ENCODE results near the gene PAK2. TPM values are rescaled to one million over a fixed set of nuclear protein-coding genes. Genes with fewer than 3 reads are reported as not detected.
A peak's percentile ranks its signal among the peaks of the same experiment; 100 is the strongest.
"Not testable (repeated sequence)": the region's sequence is repeated elsewhere in the genome, so short reads cannot be mapped to it uniquely, and the experiment has no call there.

Gene PAK2
- polyA plus RNA-seq (2012; ENCODE audit: insufficient read depth, insufficient read length), result 98.7 TPM

DNA sequence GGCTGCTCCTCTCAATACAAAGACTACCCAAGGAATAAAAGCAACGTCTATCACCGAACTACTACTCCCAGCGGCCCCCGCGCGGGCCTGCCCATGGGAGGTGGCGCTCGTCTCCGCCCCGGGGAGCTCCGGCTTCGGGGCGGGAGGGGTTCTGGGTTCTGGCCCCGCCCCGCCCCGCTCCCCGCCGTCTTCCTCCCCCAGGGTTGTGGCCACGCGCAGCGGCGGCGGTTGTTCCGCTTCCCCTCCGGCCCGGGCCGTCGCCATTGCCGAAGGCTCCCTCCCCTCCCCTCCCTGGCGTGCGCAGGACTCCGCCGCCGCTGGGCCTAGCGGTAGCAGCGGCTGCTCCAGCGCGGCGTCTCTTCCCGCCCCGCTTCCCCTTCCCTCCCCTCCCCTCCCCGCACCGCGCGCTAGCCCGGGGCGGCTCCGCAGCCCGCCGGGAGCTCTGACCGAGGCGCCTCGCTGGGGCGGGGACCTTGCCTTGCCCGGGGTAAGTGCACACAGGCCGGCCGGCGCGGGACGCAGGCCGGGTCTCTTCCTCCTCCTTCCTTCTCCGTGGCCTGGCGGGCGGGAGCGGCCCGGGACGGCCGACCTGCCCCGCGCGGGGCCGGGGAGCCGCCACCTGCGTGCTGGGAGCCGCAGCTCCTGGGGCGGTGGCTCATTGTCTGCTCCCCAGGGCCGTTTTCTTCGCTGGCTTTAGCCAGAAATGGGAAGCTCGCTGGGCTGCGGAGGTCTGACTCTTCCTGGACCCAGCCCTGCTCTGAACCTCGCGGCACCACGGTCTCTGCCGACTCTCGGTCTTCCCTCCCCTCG, at the start of gene PAK2:
Gene PAK2 (plus strand): TSS at position 187 of the 810 bp plus-strand sequence. CDS start 42,790 bp downstream, outside the sequence.
- peak within 1 kb of the TSS; percentile 95 for H3K4me3 ChIP-seq (ENCODE audit: low read length)
- peak; percentile 83 for DNase-seq (ENCODE audit: low read depth, low spot score)

DNA sequence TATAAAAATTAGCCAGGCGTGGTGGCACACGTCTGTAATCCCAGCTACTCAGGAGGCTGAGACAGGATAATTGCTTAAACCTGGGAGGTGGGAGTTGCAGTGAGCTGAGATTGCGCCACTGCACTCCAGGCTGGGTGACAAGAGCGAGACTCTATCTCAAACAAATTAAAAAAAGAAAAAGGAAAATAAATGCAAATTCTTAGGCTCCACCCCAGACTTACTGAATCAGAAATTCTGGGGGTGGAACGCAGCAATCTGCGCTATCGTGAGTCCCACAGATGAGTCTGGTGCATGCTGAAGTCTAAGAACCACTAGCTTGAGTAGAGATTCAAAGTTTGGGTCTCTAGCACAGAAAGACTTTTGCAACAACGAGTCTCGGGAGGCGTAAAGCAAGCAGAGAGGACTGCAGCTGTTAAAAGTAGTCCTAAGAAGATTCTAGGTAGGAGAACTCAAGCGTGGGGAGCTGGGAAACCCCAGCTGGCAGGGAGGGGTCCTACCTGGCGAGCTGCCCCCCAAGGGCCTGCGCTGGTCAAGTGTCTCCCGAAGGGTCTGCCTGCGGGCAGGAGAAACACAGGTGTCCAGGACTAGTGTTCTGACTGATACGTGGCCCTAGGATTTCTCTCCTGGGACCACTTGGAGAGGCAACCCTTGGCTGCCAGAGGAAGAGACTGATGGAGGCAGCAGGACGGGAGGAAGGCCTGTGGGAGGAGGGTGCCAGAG, 49.6 kb upstream of the PAK2 start:
- DNase-seq (ENCODE audit: low read depth, low spot score), result no peak

DNA sequence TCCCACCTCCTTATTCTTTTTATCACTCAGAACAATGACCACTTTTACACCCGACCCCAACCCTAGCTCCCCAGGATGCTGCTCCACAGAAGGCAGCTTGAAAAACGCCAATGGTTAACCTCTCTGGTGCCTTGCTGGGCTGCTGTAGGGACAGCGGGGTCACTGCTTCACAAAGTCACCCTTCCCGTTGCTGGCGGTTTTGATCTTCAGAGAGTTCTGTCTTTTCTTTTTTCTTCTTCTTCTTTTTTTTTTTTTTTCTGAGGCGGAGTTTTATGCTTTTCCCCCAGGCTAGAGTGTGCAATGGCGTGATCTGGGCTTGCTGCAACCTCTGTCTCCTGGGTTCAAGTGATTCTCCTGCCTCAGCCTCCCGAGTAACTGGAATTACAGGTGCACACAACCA, 48.3 kb upstream of the PAK2 start:
- DNase-seq (ENCODE audit: low read depth, low spot score), result no peak
- H3K4me3 ChIP-seq (ENCODE audit: low read length), result no peak overlapping the region

More for the DNA sequence above, 49.6 kb upstream of the PAK2 start:
- H3K4me3 ChIP-seq (ENCODE audit: low read length), result no peak overlapping the region

DNA sequence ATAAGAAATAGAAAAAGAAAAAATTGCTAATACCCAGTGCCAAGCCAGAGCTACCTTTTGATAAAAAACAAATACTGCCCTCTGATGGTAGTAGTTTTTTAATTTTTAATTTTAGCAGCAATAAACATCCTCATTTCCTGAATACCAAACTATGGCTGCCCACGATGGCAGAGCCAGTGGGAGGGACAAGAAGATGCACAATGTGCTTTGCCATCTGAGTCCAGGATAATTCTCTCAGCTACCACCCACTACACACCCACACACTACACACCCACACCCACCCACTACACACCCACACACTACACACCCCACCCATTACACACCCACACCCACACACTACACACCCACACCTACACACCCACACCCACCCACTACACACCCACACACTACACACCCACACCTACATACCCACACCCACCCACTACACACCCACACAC, 45.4 kb upstream of the PAK2 start:
- DNase-seq (ENCODE audit: low read depth, low spot score), result peak; percentile 31
- H3K4me3 ChIP-seq (ENCODE audit: low read length), result no peak overlapping the region

DNA sequence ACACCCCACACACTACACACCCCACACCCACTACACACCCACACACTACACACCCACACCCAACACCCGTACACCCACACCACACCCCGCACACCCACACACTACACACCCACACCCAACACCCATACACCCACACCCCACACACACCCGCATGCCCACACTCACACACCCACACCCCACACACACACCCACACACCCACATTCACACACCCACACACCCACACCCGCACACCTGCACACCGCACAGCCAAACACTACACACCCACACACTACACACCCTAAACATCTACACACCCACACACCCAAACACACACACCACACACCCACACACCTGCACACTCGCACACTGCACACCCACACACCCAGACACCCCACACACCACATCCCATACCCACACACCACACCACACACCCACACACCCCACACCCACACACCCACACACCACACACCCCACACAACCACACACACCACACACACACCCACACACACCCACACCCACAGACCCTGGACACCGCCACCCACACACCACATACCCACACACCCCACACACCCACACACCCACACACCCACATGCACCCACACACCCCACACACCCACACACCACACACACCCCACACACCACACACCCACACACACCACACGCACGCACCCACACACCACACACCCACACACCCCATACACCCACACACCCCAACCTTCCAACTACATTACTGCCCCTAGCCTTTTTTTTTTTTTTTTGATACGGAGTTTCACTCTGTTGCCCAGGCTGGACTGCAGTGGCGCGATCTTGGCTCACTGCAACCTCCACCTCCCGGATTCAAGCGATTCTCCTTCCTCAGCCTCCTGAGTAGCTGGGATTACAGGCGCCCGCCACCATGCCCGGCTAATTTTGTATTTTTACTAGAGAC, 44.5 kb upstream of the PAK2 start:
- H3K4me3 ChIP-seq (ENCODE audit: low read length), result no peak overlapping the region
- no peak for DNase-seq (ENCODE audit: low read depth, low spot score)

DNA sequence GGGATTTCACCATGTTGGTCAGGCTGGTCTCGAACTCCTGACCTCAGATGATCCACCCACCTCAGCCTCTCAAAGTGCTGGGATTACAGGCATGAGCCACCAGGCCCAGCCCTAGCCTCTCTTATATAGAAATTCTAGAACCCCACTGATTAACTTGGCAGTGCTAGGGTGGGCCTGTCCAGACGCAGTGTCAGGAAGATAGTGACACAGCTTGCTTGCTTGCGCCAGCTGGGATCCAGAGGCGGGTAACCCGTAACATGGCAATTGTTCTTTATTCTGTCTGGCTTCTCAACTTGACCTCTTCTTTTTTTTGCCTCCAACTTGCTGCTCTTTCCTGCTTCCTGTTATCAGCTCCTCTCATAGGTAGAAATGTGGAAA, 43.8 kb upstream of the PAK2 start:
- no peak overlapping the region for H3K4me3 ChIP-seq (ENCODE audit: low read length)
- no peak for DNase-seq (ENCODE audit: low read depth, low spot score)

DNA sequence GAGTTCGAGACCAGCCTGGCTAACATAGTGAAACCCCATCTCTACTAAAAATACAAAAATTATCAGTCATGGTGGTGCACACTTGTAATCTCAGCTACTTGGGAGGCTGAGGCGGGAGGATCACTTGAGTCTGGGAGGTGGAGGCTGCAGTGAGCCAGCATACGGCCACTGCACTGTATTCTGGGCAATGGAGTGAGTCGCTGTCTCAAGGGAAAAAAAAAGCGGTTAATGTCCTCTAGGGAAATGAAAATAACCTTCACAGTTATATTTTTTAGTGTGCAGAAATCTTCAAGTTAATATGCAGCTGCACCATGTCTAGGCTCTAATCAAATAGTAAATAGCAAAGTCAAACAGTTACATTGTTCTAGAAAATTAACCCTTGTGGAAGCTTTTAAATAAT, 42.4 kb upstream of the PAK2 start:
- H3K4me3 ChIP-seq (ENCODE audit: low read length), result no peak overlapping the region
- no peak for DNase-seq (ENCODE audit: low read depth, low spot score)

DNA sequence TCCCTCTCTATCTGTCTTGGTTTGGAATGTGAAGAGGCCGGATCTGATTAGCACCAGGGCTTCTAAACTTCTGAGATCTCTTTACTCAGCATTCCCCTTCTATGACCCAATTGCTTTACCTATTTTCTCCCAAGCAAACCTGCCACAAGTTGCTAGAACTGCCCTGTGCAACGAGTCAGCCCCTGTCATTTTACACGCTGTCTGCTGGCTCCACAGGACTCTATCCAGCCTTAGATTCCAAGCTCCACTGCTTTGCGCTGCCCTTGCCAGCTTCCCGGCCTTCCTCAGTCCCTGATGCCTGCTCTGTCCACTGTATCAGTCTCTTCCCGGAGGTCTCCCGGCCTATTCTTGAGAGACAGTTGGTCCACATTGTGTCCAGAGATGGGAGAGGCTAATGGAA, 39.9 kb upstream of the PAK2 start:
- DNase-seq (ENCODE audit: low read depth, low spot score), result no peak
- no peak overlapping the region for H3K4me3 ChIP-seq (ENCODE audit: low read length)

DNA sequence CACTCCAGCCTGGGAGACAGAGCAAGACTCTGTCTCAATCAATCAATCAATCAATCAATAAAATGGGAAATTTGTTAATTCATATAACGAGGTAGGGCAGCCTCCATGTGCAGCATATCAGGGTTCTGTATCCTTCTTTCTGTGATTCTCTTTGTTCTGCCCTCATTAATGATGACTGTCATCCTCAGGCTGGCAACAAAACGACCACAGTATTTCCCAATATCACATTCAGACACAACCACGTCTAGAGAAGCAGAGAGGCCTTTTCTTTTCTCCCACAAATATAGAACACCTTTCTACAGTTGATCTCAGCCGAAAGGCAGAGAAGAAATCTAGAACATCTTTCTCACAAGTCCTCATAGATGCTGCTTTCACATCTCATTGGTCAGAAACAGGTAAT, 38.9 kb upstream of the PAK2 start:
- DNase-seq (ENCODE audit: low read depth, low spot score), result no peak
- no peak overlapping the region for H3K4me3 ChIP-seq (ENCODE audit: low read length)

DNA sequence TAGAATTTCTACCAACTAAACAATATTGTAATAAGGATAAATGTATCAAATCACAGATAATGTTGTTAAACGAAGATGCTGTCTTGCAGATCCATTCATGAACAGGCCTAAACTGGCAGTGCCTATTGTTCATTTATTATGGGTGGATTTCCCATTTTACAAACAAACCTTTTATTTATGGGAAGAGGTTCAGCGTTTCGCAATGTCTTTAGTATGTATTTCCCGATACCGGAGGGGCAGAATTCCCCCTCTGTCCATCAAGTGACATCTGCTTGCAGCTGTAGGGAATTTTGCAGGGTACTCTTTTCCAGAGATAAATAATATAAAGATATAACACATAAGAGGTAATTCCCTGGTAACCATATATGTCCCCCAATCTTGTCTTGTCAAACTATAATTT, 33.3 kb upstream of the PAK2 start:
- no peak for DNase-seq (ENCODE audit: low read depth, low spot score)
- H3K4me3 ChIP-seq (ENCODE audit: low read length), result no peak overlapping the region

DNA sequence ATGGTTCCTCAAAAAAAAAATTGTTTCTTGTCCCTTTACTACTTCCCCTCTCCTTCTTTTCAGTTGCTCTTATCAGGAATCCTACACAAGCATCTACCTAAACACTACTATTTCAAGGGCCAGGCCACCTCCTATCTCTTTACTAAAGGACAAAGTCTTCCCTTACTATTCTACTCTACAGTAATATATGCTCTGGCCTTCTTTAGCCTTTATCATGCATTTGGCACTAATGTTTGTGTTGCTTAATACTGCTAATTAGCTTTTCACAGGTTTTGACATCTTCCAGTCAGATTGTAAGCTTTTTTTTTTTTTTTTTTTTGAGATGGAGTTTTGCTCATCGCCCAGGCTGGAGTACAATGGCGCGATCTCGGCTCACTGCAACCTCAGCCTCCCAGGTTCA, 32.9 kb upstream of the PAK2 start:
- no peak for DNase-seq (ENCODE audit: low read depth, low spot score)
- H3K4me3 ChIP-seq (ENCODE audit: low read length), result no peak overlapping the region

DNA sequence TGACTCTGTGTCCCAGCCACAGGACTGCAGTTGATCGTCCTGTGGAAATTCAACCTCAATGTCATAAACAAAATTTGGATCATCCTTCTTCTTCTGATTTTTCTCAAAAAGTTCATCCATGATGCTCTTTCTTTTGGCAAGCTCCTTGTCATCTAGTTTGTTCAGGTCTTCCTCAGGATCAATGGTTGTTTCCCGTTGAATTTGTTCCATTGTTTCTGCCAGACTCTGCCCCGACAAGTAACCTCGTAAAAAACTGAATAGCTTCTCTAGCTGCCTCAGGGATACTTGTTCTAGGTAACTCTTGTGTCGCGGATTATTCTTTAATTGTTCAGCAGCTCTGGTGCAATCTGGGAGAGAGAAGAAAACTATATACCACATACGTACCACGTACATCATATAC, 32.1 kb upstream of the PAK2 start:
- no peak for DNase-seq (ENCODE audit: low read depth, low spot score)
- H3K4me3 ChIP-seq (ENCODE audit: low read length), result no peak overlapping the region

DNA sequence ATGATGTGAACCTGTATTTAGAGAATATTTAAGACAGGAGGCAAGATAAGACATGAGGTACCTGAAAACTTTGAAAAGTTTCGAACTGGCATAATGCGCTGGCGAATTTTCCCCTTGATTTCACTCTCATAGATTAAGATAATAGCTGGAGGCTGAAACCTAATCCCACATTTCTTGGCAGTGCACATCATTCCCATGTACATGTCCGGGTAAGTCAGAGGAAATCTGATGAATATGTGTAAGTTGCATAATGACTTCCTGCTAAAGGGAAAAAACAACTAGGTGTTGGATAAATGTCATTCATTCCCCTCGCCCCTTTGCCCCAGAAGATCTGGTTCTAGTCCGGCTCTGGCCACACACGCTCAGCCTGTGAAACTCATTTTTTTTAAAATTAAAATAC, 31.2 kb upstream of the PAK2 start:
- no peak for DNase-seq (ENCODE audit: low read depth, low spot score)
- no peak overlapping the region for H3K4me3 ChIP-seq (ENCODE audit: low read length)

DNA sequence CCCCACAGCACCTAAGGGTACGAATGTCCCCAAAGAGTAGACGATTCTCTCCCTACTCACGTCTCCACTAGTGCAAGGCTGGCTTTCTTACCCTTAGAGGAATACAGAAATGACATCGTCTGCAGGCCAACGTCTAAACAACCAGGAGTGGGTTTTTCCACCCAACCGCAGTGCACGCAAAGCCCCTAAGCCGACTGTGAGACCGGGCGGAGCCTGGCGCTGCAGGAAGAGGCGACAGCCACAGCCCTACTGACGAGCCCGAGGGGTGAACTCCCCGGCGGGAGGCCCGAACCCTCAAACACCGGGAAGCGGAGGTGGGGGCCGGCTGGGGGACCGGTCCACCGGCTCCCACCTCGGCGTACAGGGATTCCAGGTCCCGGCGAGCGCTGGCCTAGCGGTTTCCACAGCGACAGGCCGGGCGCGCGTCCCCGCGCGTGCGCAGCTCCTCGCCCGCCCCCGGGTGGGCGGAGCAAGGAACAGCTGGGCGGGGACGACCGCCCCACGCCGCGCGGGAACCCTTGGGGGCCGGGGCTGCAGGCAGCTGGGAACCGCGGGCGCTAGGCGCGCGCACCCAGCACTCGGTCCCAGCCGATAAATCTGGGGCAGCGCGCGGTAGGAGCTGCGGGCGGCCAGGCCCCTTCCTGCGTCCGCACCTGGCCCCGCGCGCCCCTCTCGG, 27.7 kb upstream of the PAK2 start, which contains the start of the genes CEP19 and PIGX:
Gene CEP19 (minus strand): TSS at position 413 of the 676 bp plus-strand sequence. CDS start 3,593 bp downstream, outside the sequence.
Gene PIGX (plus strand): TSS at position 540 of the 676 bp plus-strand sequence.
- peak; percentile 83 for DNase-seq (ENCODE audit: low read depth, low spot score)
- peak within 1 kb of the TSS; percentile 84 for H3K4me3 ChIP-seq (ENCODE audit: low read length)

DNA sequence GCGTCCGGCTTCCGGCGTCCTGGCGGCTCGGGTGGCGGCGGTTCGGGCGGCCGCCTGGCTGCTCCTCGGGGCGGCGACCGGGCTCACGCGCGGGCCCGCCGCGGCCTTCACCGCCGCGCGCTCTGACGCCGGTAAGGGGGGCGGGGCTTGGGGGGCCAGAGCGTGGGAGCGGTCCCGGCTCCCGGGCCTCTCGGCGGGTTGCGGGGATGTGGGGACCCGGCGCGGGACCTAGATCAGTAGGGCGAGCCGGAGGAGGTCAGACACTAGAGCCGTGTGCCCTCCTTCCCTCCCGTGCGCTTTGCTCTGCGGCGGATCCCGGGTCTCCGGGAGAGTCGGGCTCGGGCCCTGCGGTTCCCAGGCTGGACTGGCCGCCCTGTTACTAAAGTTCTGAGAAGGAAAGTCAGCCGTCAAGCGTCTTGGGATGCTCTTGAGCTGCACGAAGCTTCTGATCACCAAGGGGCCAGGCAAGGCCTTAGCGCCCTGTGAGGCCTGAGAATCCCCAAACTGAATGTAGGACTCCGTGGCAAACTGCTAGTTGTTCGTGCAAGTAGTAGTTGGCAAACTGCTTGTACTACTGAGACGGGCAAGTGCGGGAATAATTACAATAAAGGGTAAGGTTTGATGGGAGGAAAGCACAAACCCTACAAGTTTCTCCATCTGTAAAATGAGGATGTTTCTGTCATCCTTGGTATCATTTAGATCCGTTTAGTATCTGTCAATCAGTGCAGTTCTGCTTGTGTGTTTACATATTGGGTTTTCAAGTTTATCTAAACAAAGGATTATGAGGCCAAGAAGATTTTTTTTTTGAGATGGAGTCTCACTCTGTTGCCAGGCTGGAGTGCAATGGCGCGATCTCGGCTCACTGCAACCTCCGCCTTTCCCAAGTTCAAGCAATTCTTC, 26.9 kb upstream of the PAK2 start:
- peak overlapping the region; percentile 84 for H3K4me3 ChIP-seq (ENCODE audit: low read length)
- DNase-seq (ENCODE audit: low read depth, low spot score), result peak; percentile 7

DNA sequence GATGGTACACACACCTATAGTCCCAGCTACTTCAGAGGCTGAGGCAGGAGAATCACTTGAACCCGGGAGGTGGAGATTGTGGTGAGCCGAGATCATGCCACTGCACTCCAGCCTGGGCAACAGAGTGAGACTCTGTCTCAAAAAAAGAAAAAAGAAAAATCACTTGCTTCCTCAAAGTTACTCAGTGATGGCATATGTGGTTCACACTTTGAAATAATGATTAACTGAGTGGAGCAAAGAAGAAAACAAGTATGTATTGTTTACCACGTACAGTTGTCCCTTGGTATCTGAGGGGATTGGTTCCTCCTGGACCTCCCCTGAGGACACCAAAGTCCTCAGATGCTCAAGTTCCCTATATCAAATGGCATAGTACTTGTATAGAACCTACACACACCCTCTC, 22.5 kb upstream of the PAK2 start:
- DNase-seq (ENCODE audit: low read depth, low spot score); H3K4me3 ChIP-seq (ENCODE audit: low read length): not testable (repeated sequence)

DNA sequence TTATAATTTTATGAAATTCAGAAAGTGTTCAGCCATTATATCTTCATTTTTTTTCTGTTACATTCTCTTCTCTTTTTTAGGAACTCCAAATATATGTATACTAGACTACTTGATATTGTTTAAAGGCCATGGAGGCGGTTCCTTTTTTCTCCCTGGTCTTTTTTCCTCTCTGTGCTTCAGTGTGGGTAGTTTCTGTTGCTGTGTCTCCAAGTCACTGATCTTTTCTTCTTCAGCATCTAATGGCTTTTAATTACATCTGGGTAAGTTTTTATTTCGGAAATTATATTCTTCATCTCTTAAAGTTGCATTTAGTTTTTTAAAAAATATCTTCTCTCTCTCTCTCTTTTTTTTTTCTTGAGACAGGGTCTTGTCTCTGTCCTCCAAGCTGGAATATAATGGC, 18.6 kb upstream of the PAK2 start:
- DNase-seq (ENCODE audit: low read depth, low spot score), result no peak
- H3K4me3 ChIP-seq (ENCODE audit: low read length), result no peak overlapping the region

Measured in Jurkat, Clone E6-1 (cell line).